ENCODE results near the gene EPN1. TPM values are rescaled to one million over a fixed set of nuclear protein-coding genes. Genes with fewer than 3 reads are reported as not detected.

EPN1 gene
- total and polyA plus RNA-seq, 2 of the 13 experiments (the other 11 are each of a cell fraction or from before 2014, with no cell fraction given), result 28.9 to 31.7 TPM

DNA sequence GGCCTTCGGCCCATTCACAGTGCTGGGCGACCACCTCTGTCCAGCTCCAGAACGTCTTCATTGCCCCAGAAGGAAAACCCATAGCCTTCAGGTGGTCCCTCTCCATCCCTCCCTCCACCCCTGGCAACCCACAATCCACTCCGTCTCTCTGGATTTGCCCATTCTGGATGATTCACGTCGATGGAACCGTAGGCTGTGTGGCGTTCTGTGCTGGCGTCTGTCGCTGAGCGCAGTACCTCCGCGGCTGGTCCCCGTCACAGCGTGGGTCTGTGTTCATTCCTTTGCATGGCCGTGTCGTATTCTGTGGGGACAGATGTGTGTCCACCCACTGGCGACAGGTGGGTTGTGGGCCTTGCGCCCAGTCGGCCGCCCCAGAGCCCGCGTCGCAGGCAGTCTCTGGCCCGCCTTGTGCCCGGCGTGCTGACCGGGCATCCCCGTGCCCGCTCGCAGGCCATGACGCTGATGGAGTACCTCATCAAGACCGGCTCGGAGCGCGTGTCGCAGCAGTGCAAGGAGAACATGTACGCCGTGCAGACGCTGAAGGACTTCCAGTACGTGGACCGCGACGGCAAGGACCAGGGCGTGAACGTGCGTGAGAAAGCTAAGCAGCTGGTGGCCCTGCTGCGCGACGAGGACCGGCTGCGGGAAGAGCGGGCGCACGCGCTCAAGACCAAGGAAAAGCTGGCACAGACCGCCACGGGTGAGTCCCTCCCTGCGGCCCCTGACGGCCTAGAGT, 10.1 kb downstream of the EPN1 start:
- peak overlapping the region; percentile 66; the same call in 1 of the 2 replicates for H3K9ac ChIP-seq (ENCODE audit: insufficient read depth, low read depth, low read length)
- no peak for TF ChIP-seq ZNF317 (CRISPR knock-in tag; IDR thresholded peaks at IDR 0.05)
- TF ChIP-seq SATB2 (CRISPR knock-in tag; IDR thresholded peaks at IDR 0.05), result no peak
- TF ChIP-seq, protein P1, sequence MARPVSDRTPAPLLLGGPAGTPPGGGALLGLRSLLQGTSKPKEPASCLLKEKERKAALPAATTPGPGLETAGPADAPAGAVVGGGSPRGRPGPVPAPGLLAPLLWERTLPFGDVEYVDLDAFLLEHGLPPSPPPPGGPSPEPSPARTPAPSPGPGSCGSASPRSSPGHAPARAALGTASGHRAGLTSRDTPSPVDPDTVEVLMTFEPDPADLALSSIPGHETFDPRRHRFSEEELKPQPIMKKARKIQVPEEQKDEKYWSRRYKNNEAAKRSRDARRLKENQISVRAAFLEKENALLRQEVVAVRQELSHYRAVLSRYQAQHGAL (CRISPR knock-in tag; IDR thresholded peaks at IDR 0.05; ENCODE audit: not compliant biosample characterization), result no peak
- TF ChIP-seq, protein P2, sequence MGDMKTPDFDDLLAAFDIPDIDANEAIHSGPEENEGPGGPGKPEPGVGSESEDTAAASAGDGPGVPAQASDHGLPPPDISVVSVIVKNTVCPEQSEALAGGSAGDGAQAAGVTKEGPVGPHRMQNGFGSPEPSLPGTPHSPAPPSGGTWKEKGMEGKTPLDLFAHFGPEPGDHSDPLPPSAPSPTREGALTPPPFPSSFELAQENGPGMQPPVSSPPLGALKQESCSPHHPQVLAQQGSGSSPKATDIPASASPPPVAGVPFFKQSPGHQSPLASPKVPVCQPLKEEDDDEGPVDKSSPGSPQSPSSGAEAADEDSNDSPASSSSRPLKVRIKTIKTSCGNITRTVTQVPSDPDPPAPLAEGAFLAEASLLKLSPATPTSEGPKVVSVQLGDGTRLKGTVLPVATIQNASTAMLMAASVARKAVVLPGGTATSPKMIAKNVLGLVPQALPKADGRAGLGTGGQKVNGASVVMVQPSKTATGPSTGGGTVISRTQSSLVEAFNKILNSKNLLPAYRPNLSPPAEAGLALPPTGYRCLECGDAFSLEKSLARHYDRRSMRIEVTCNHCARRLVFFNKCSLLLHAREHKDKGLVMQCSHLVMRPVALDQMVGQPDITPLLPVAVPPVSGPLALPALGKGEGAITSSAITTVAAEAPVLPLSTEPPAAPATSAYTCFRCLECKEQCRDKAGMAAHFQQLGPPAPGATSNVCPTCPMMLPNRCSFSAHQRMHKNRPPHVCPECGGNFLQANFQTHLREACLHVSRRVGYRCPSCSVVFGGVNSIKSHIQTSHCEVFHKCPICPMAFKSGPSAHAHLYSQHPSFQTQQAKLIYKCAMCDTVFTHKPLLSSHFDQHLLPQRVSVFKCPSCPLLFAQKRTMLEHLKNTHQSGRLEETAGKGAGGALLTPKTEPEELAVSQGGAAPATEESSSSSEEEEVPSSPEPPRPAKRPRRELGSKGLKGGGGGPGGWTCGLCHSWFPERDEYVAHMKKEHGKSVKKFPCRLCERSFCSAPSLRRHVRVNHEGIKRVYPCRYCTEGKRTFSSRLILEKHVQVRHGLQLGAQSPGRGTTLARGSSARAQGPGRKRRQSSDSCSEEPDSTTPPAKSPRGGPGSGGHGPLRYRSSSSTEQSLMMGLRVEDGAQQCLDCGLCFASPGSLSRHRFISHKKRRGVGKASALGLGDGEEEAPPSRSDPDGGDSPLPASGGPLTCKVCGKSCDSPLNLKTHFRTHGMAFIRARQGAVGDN (CRISPR knock-in tag; IDR thresholded peaks at IDR 0.05), result 0 out of 2 replicates have a peak, but pooled peaks have one; percentile 11
- TF ChIP-seq ZFP37 (CRISPR knock-in tag; IDR thresholded peaks at IDR 0.05; ENCODE audit: borderline replicate concordance), result no peak
- TF ChIP-seq AGO2 (optimal IDR thresholded peaks at IDR 0.05; ENCODE audit: low read depth, low read length), result peak; percentile 38
- ATAC-seq, result no peak
- intact Hi-C loops (cut with micrococcal nuclease; ENCODE audit: unreplicated experiment), result no loop called here
- H3K79me2 ChIP-seq (ENCODE audit: insufficient read depth, low read length), result peaks cover 33% of the 10 kb centered on the region
- H3K9me3 ChIP-seq (ENCODE audit: low read length), result no peaks in the 10 kb centered on the region
- H3K4me2 ChIP-seq (ENCODE audit: low read depth, low read length), result peak overlapping the region; percentile 67
- H3K36me3 ChIP-seq (replicated peaks in 1 of 2; ENCODE audit: control insufficient read depth in 1 of 2, insufficient read depth in 2 of 2, low read length in 2 of 2), result peaks cover 16 to 63% of the 10 kb centered on the region in 2 experiments
- ChIA-PET CTCF (ENCODE audit: low intra/inter-chr PET ratio, low total read pairs) (no interaction called here), POLR2A (no interaction called here)
- no peaks in the 10 kb centered on the region for H3K27me3 ChIP-seq (ENCODE audit: control insufficient read depth in 1 of 2, insufficient read depth in 2 of 2, low read length in 2 of 2)
- DNase-seq (ENCODE audit: low spot score), result no peak
- H3K4me3 ChIP-seq (replicated peaks in 1 of 3; ENCODE audit: insufficient read depth in 1 of 3, low read depth in 2 of 3, low read length in 3 of 3), result no peak overlapping the region
- peak overlapping the region; percentile 89 for H3K27ac ChIP-seq (ENCODE audit: extremely low read length, insufficient read depth, low read length)
- no TSS peak for BruUV-seq (replicated peaks)
- no peak overlapping the region for H2AFZ ChIP-seq (ENCODE audit: low read length)
- H3K4me1 ChIP-seq (ENCODE audit: insufficient read depth, low read length), result peaks cover 63% of the 10 kb centered on the region
- in situ Hi-C loops (cut with HindIII; ENCODE audit: extremely low pct_ligation_motif_present, low pct_unique_long_range_greater_than_20kb), result no loop called here
- WGBS (ENCODE audit: low lambda C conversion rate), result 99% methylated on average over 47 of the region's 60 CpGs
- H4K20me1 ChIP-seq (ENCODE audit: insufficient read depth, low read length), result no peaks in the 10 kb centered on the region
- FAIRE-seq, result no peak
